Activated CD8-positive, alpha-beta T cell treated with anti-CD3 and anti-CD28 coated beads, Interleukin-2, amount 10 ng/mL, durations not matched to agents 7 days and 5 days (primary cell): Measurements from ENCODE around the gene SP140L. TPM values are rescaled to one million over a fixed set of nuclear protein-coding genes. Genes with fewer than 3 reads are reported as not detected.

Experiments used
- ATAC-seq: fragments of 150-1000 bp; cut with Tn5 transposase; one replicate; pipeline ENCODE4 v1.10.0; 2021; ENCODE audit warnings: moderate library complexity
- CTCF ChIA-PET: fragments of 350-600 bp; sonication (Branson Sonifier 250); formaldehyde crosslinking; loops from one replicate; lab custom pipeline; 2021; ENCODE audit warnings: antibody characterized with exemption; lab: Charles Lee
- POLR2A ChIA-PET: fragments of 350-600 bp; sonication (Branson Sonifier 250); formaldehyde crosslinking; loops from one replicate; lab custom pipeline; 2021; ENCODE audit warnings: antibody characterized with exemption; lab: Charles Lee
- DNase-seq: peaks from one replicate; pipeline ENCODE4 v3.0.0-alpha.2; 2020
- H3K27ac Mint-ChIP-seq: one replicate; pipeline ENCODE4 v1.8.0; 2021; ENCODE audit warnings: mild to moderate bottlenecking, mixed read lengths
- H3K27me3 Mint-ChIP-seq: one replicate; pipeline ENCODE4 v1.8.0; 2021; ENCODE audit warnings: low read depth, mixed read lengths
- H3K36me3 Mint-ChIP-seq: one replicate; pipeline ENCODE4 v1.8.0; 2021; ENCODE audit warnings: low read depth, mixed read lengths
- H3K4me1 Mint-ChIP-seq: one replicate; pipeline ENCODE4 v1.8.0; 2021; ENCODE audit warnings: low read depth, mixed read lengths
- H3K4me3 Mint-ChIP-seq: one replicate; pipeline ENCODE4 v1.8.0; 2021; ENCODE audit warnings: mild to moderate bottlenecking, mixed read lengths
- H3K9me3 Mint-ChIP-seq: one replicate; pipeline ENCODE4 v1.8.0; 2022; ENCODE audit warnings: mixed read lengths; ENCODE audit not compliant: insufficient read depth
- total RNA-seq, 2 experiments: library from RNA; stranded (reverse); gene quantifications; one replicate each; pipeline ENCODE4 v1.2.3, GENCODE V29; 2021

SP140L gene
- total RNA-seq, 2 experiments from 2014 or later: 90.5 to 96.2 TPM

GRCh38 chr2:230447036-230447435 lies 120.0 kb downstream of the SP140L start:
- no peaks in the 10 kb centered on the region for H3K27me3 Mint-ChIP-seq
- no peaks in the 10 kb centered on the region for H3K9me3 Mint-ChIP-seq
- peaks cover 79% of the 10 kb centered on the region for H3K4me1 Mint-ChIP-seq
- H3K36me3 Mint-ChIP-seq: peaks cover 88% of the 10 kb centered on the region
- DNase-seq (no peak), ATAC-seq (peak; percentile 21)
- no peak overlapping the region for H3K4me3 Mint-ChIP-seq
- POLR2A ChIA-PET: interaction anchor here (0.7 to 1.6 kb wide), 3 partner anchors 30 to 147 kb away, joined by 3 to 13 read pairs (median 4); partner anchors contain the start of gene SP100
- peak overlapping the region; percentile 55 for H3K27ac Mint-ChIP-seq
- CTCF ChIA-PET: interaction anchor here (0.6 to 1.0 kb wide), 3 partner anchors 14 to 328 kb away, joined by 3 to 4 read pairs (median 4); no protein-coding TSS in a partner anchor

GRCh38 chr2:230447455-230448451 lies 120.8 kb downstream of the SP140L start:
- peaks cover 74% of the 10 kb centered on the region for H3K4me1 Mint-ChIP-seq
- peak overlapping the region; percentile 87 for H3K27ac Mint-ChIP-seq
- peak; percentile 69 for ATAC-seq
- H3K4me3 Mint-ChIP-seq: peak overlapping the region; percentile 24
- peaks cover 92% of the 10 kb centered on the region for H3K36me3 Mint-ChIP-seq
- peak; percentile 43 for DNase-seq
- POLR2A ChIA-PET: interaction anchor here (0.9 to 1.6 kb wide), 5 partner anchors 11 to 221 kb away, joined by 3 to 13 read pairs (median 5); partner anchors contain the start of gene SP100
- no peaks in the 10 kb centered on the region for H3K9me3 Mint-ChIP-seq
- H3K27me3 Mint-ChIP-seq: no peaks in the 10 kb centered on the region
- CTCF ChIA-PET: interaction anchor here (0.8 to 1.3 kb wide), 5 partner anchors 8 to 129 kb away, joined by 3 to 4 read pairs (median 3); no protein-coding TSS in a partner anchor

- Mint-ChIP-seq H3K27me3 (no peaks in the 10 kb centered on the region), H3K4me3 (no peak overlapping the region), H3K27ac (peak overlapping the region; percentile 62), H3K9me3 (no peaks in the 10 kb centered on the region), H3K36me3 (peaks cover 94% of the 10 kb centered on the region), H3K4me1 (peaks cover 69% of the 10 kb centered on the region)
- ChIA-PET CTCF (no interaction called here), POLR2A (no interaction called here)
- no peak for DNase-seq
- ATAC-seq: no peak
Measured at GRCh38 chr2:230449901-230450467, 123.0 kb downstream of the SP140L start.

GRCh38 chr2:230453006-230453405 lies 126.0 kb downstream of the SP140L start:
- Mint-ChIP-seq H3K9me3 (no peaks in the 10 kb centered on the region), H3K4me3 (no peak overlapping the region), H3K27ac (no peak overlapping the region), H3K27me3 (no peaks in the 10 kb centered on the region), H3K4me1 (peaks cover 70% of the 10 kb centered on the region), H3K36me3 (peaks cover 96% of the 10 kb centered on the region)
- no peak for ATAC-seq
- CTCF ChIA-PET: no interaction called here
- POLR2A ChIA-PET: no interaction called here
- DNase-seq: no peak

Other genes starting within 250 kb of the SP140L start
- 100 to 1,000 TPM; 128 to 135 TPM for gene SP110, start 107.2 kb upstream of the SP140L start, total RNA-seq
- 10 to 100 TPM; 57.5 to 58.3 TPM for gene SP140, start 101.5 kb upstream of the SP140L start, total RNA-seq
- gene SP100, start 89.0 kb downstream of the SP140L start, total RNA-seq: 100 to 1,000 TPM; 295 to 309 TPM